Activated naive CD8-positive, alpha-beta T cell treated with anti-CD3 and anti-CD28 coated beads for 36 hours (primary cell): ENCODE measurements around the gene SNRPA1. TPM values are rescaled to one million over a fixed set of nuclear protein-coding genes. Genes with fewer than 3 reads are reported as not detected.
A peak's percentile ranks its signal among the peaks of the same experiment; 100 is the strongest.

Experiments
- DNase-seq: peaks from one replicate; pipeline ENCODE4 v3.0.0; 2021
- H3K27ac Mint-ChIP-seq: one replicate; pipeline ENCODE4 v1.8.0; 2022; ENCODE audit warnings: mild to moderate bottlenecking, moderate library complexity, mixed read lengths
- H3K27me3 Mint-ChIP-seq: one replicate; pipeline ENCODE4 v1.8.0; 2022; ENCODE audit warnings: mild to moderate bottlenecking, mixed read lengths
- H3K36me3 Mint-ChIP-seq: one replicate; pipeline ENCODE4 v1.8.0; 2021; ENCODE audit warnings: mild to moderate bottlenecking, mixed read lengths
- H3K4me1 Mint-ChIP-seq: one replicate; pipeline ENCODE4 v1.8.0; 2021; ENCODE audit warnings: mixed read lengths
- H3K4me3 Mint-ChIP-seq: one replicate; pipeline ENCODE4 v1.8.0; 2022; ENCODE audit warnings: mild to moderate bottlenecking, moderate library complexity, mixed read lengths
- H3K9me3 Mint-ChIP-seq: one replicate; pipeline ENCODE4 v1.8.0; 2022; ENCODE audit warnings: mixed read lengths
- total RNA-seq, 2 experiments: library from RNA; stranded (reverse); gene quantifications; one replicate each; pipeline ENCODE4 v1.2.3, GENCODE V29; 2021

The SNRPA1 gene
- total RNA-seq, 2 experiments from 2014 or later = 219 to 223 TPM

GRCh38 chr15:101264911-101265641, 30.0 kb downstream of the SNRPA1 start:
- no peak for DNase-seq
- H3K27me3 Mint-ChIP-seq = no peaks in the 10 kb centered on the region
- H3K36me3 Mint-ChIP-seq = no peaks in the 10 kb centered on the region
- H3K4me1 Mint-ChIP-seq = peaks cover 6% of the 10 kb centered on the region
- no peak overlapping the region for H3K4me3 Mint-ChIP-seq
- no peaks in the 10 kb centered on the region for H3K9me3 Mint-ChIP-seq
- no peak overlapping the region for H3K27ac Mint-ChIP-seq

- H3K36me3 Mint-ChIP-seq = no peaks in the 10 kb centered on the region
- no peak overlapping the region for H3K4me3 Mint-ChIP-seq
- no peak for DNase-seq
- H3K27me3 Mint-ChIP-seq = peaks cover 5% of the 10 kb centered on the region
- peaks cover 6% of the 10 kb centered on the region for H3K4me1 Mint-ChIP-seq
- H3K9me3 Mint-ChIP-seq = no peaks in the 10 kb centered on the region
- no peak overlapping the region for H3K27ac Mint-ChIP-seq
Observed at GRCh38 chr15:101264011-101264410, 31.0 kb downstream of the SNRPA1 start.

GRCh38 chr15:101262551-101262950, 32.5 kb downstream of the SNRPA1 start:
- Mint-ChIP-seq H3K36me3 (no peaks in the 10 kb centered on the region), H3K27me3 (peaks cover 9% of the 10 kb centered on the region), H3K27ac (no peak overlapping the region), H3K4me3 (no peak overlapping the region), H3K4me1 (peaks cover 10% of the 10 kb centered on the region), H3K9me3 (no peaks in the 10 kb centered on the region)
- no peak for DNase-seq

- H3K4me3 Mint-ChIP-seq = no peak overlapping the region
- no peaks in the 10 kb centered on the region for H3K36me3 Mint-ChIP-seq
- H3K27me3 Mint-ChIP-seq = peaks cover 9% of the 10 kb centered on the region
- peak; percentile 45 for DNase-seq
- no peak overlapping the region for H3K27ac Mint-ChIP-seq
- H3K4me1 Mint-ChIP-seq = peaks cover 24% of the 10 kb centered on the region
- H3K9me3 Mint-ChIP-seq = no peaks in the 10 kb centered on the region
Observed at GRCh38 chr15:101258238-101259144, 36.6 kb downstream of the SNRPA1 start.

GRCh38 chr15:101256757-101257156, 38.3 kb downstream of the SNRPA1 start:
- Mint-ChIP-seq H3K36me3 (no peaks in the 10 kb centered on the region), H3K4me3 (no peak overlapping the region), H3K4me1 (peaks cover 34% of the 10 kb centered on the region), H3K27me3 (peaks cover 9% of the 10 kb centered on the region), H3K9me3 (no peaks in the 10 kb centered on the region), H3K27ac (no peak overlapping the region)
- no peak for DNase-seq

- H3K27me3 Mint-ChIP-seq = peaks cover 9% of the 10 kb centered on the region
- no peak for DNase-seq
- H3K4me1 Mint-ChIP-seq = peaks cover 34% of the 10 kb centered on the region
- H3K27ac Mint-ChIP-seq = no peak overlapping the region
- no peak overlapping the region for H3K4me3 Mint-ChIP-seq
- H3K36me3 Mint-ChIP-seq = peaks cover 1% of the 10 kb centered on the region
- no peaks in the 10 kb centered on the region for H3K9me3 Mint-ChIP-seq
Observed at GRCh38 chr15:101255615-101256241, 39.3 kb downstream of the SNRPA1 start.

GRCh38 chr15:101255051-101255395, 40.0 kb downstream of the SNRPA1 start:
- Mint-ChIP-seq H3K9me3 (no peaks in the 10 kb centered on the region), H3K4me1 (peaks cover 38% of the 10 kb centered on the region), H3K4me3 (no peak overlapping the region), H3K36me3 (peaks cover 8% of the 10 kb centered on the region), H3K27ac (no peak overlapping the region), H3K27me3 (peaks cover 9% of the 10 kb centered on the region)
- DNase-seq = no peak

GRCh38 chr15:101254157-101255050, 40.6 kb downstream of the SNRPA1 start:
- Mint-ChIP-seq H3K36me3 (peaks cover 14% of the 10 kb centered on the region), H3K9me3 (no peaks in the 10 kb centered on the region), H3K4me1 (peaks cover 45% of the 10 kb centered on the region), H3K27me3 (peaks cover 8% of the 10 kb centered on the region), H3K27ac (no peak overlapping the region), H3K4me3 (no peak overlapping the region)
- no peak for DNase-seq

GRCh38 chr15:101252836-101253235, 42.2 kb downstream of the SNRPA1 start:
- H3K9me3 Mint-ChIP-seq = no peaks in the 10 kb centered on the region
- no peak for DNase-seq
- H3K27ac Mint-ChIP-seq = peak overlapping the region; percentile 91
- H3K4me3 Mint-ChIP-seq = peak overlapping the region; percentile 92
- peaks cover 52% of the 10 kb centered on the region for H3K4me1 Mint-ChIP-seq
- H3K36me3 Mint-ChIP-seq = peaks cover 24% of the 10 kb centered on the region
- no peaks in the 10 kb centered on the region for H3K27me3 Mint-ChIP-seq

GRCh38 chr15:101251830-101252820, 42.9 kb downstream of the SNRPA1 start, which contains the start of gene CHSY1:
CHSY1 (minus strand) TSS chr15:101252048; CDS start chr15:101251456, 592 bp downstream.
- H3K9me3 Mint-ChIP-seq = no peaks in the 10 kb centered on the region
- no peaks in the 10 kb centered on the region for H3K27me3 Mint-ChIP-seq
- peaks cover 31% of the 10 kb centered on the region for H3K36me3 Mint-ChIP-seq
- H3K27ac Mint-ChIP-seq = peak within 1 kb of the TSS; percentile 91
- H3K4me3 Mint-ChIP-seq = peak within 1 kb of the TSS; percentile 92
- H3K4me1 Mint-ChIP-seq = peaks cover 59% of the 10 kb centered on the region
- DNase-seq = peak; percentile 90

- H3K4me3 Mint-ChIP-seq = peak overlapping the region; percentile 86
- DNase-seq = peak; percentile 20
Observed at GRCh38 chr15:101250873-101251829, 43.9 kb downstream of the SNRPA1 start.

GRCh38 chr15:101250341-101250831, 44.7 kb downstream of the SNRPA1 start:
- Mint-ChIP-seq H3K9me3 (no peaks in the 10 kb centered on the region), H3K4me3 (peak overlapping the region; percentile 86), H3K27ac (peak overlapping the region; percentile 78), H3K4me1 (peaks cover 67% of the 10 kb centered on the region), H3K27me3 (no peaks in the 10 kb centered on the region), H3K36me3 (peaks cover 48% of the 10 kb centered on the region)
- DNase-seq = no peak

More at GRCh38 chr15:101250873-101251829, 43.9 kb downstream of the SNRPA1 start:
- Mint-ChIP-seq H3K9me3 (no peaks in the 10 kb centered on the region), H3K27ac (peak overlapping the region; percentile 83), H3K27me3 (no peaks in the 10 kb centered on the region), H3K36me3 (peaks cover 41% of the 10 kb centered on the region), H3K4me1 (peaks cover 65% of the 10 kb centered on the region)
